Embryonic facial prominence (tissue), 1 donor: ENCODE measurements around the gene KNDC1.
"Not testable (repeated sequence)": the region's sequence is repeated elsewhere in the genome, so short reads cannot be mapped to it uniquely, and the experiment has no call there.

Source experiments
- DNase-seq: peaks from one replicate; pipeline ENCODE4 v3.0.0-alpha.2; 2016; ENCODE audit errors: extremely low spot score

The KNDC1 gene

DNA sequence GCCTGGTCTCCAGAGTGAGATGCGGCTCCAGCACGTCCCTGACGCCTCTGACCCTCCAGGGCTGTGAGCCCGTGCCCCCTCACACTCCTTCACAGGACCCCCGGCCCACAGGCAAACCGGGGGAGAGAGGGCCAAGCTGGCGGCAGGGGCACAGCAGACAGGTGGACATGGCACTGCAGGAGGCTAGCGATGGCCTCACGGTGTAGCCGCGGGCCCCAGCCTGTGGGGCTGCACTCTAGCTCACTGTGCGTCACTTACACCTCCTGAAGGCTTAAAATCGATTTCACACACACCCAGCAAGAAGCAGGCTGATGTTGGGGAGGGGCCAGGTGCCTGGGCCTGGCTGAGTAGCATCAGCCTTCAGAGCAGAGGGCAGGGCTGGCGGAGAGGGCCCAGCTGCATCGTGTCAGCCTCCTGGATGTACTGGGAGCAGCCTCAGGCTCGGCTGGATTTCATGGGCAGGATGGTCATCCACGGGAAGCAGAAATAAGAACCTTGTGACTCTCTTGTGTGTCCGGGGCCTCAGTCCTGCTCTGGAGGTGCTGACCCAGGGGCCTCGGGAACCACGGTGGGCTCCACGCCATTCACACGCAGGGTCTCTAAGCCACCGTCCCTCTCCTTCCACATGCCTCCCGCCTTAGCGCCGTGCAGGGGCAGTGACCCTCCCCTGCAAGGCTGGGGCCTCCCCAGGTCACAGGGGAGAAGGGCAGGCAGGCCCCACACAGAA is 19.4 kb upstream of the KNDC1 start:
- no peak for DNase-seq

DNA sequence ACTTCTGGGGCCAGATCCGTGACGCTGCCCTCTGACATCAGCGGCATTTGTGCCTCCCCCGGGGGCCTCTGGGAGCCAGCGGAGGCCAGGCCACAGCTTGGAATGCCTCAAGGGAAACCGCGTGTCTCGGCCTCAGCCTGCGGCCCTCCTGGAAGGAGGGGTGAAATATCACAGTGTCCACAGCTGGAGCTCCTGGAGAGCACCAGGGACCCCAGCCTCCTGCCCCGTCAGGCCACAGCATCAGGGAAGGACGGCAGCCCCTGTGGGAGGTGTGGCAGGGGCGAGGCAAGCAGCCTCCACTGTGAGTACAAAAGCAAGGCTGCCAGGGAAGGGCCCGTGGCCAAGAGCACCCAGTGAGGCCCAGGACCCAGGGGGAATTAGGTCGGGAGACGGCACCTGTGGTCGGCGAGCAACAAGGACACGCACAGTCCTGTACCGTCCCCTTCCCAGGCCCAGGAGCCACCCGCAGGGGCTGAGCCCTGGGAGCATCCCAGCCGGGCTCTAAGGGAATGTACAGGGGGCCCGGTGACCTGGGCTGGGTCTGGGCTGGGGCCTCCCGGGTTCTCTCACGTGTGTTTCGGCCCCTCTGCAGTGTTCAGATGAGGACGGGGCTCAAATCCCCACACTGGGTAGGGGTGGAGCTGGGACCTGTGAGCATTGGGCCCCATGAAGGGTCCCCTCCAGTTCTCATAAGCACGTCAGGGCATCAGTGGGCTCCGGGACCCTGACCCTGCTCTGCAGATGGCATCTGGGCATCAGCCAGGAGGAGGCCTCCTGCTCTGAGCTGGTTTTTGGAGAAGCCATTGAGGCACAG is 18.7 kb upstream of the KNDC1 start:
- no peak for DNase-seq

DNA sequence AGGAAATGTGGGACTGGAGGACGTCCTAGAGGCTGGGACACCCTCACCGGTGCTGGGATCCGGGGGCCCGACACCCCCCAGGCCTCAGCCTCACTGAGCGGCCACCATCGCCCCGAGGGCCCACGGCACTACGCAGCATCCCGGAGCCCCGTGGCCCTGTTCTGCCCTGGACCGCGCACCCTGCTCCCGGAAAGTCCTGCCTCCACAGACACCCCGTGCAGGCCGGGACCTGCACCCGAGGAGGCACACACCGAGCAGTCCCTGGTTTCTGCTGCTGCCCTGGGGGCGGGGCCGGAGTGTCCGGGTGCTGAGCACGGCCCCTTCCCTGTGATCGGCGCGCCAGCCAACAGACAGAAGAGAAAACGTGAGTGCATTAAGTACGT is 18.1 kb upstream of the KNDC1 start:
- DNase-seq: no peak

DNA sequence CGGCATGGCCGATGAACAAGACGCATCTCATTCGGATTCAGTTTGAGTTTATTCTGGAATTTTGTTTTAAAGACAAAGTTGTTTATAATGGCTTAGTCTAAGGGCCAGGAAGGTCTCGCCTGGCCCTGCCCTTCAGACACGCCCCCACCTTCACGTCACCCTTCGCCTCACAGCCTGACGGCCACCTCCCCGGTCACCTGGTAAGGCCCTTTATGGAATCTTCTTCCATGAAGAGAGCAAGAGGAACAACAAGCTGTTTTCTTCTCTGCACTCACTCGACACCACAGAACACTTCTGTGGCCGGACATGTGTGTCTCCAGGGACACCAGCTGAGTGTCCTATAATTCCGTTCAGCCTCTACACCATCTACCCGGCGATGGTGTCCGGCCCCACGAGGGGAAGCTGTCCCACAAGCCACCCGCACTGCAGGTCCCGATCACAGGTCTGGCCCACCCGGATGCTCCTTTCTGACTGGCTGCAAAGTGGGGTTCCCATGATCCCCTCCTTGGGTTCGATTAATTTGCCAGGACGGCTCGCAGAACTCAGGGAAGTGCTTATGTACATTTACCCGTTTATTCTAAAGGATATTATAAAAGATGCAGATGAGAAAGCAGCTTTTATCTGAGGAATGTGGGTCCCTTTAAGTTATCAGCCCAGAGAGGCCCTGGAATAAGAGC is 17.4 kb upstream of the KNDC1 start:
- DNase-seq: no peak

DNA sequence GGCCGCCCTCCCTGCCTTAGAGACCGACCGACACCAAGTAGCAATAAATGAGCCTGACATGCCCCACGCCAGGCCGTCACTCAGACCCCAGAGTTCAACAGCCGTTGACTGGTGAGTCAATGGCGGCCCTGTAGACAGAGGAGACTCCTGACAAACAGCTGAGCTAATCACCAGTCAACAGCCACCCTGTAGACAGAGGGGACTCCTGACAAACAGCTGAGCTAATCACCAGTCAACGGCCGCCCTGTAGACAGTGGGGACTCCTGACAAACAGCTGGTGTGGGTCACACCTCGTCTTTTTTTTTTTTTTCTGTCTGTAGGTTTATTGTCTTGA is 16.9 kb upstream of the KNDC1 start:
- no peak for DNase-seq

DNA sequence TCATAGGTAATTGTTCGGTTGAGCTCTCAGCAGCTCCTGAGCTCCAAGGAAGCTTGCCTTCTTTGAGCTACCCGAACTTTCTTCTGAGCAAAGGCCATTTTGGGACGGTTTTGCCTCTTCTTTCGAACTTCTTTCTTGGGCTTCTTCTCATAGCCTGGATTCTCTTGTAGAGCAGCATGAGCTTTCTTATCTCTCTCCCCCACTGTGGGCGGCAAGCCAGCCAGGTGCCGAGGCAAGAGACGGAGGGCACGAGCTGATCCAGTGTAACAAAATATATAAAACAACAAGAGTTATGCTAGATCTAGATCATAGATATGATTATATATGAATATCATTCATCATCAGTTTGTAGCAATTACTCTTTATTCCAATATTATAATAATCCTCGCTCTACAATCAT is 16.5 kb upstream of the KNDC1 start:
- no peak for DNase-seq

DNA sequence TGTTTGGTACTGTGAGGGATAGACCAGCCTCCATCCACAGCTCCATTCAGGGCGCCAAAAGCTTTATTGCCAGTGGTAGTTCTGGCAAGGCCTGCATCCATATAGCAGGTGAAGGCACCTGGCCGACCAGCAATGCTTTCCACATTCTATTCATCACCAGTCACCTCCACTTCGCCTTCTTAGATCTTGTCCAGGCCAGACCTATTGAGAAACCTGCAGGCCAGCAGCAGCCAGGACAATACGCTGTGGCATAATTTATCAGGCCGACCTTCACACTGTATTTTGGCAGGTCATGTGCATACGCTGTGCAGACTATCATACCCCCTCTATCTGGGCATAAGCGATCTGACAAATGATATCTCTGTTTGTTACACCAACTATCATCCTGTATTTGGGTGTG is 15.2 kb upstream of the KNDC1 start:
- no peak for DNase-seq

DNA sequence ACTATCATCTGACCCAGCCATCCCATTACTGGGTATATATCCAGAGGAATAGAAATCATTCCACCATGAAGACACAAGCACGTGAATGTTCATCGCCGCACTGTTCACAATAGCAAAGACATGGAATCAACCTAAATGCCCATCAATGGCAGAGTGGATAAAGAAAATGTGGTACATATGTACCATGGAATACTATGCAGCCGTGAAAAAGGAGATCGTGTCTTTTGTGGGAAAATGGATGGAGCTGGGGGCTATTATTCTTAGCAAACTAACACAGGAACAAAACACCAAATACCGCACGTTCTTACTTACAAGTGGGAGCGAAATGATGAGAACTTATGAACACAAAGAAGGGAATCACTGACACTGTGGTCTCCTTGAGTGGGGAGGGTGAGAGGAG is 9.8 kb upstream of the KNDC1 start:
- DNase-seq: no peak

DNA sequence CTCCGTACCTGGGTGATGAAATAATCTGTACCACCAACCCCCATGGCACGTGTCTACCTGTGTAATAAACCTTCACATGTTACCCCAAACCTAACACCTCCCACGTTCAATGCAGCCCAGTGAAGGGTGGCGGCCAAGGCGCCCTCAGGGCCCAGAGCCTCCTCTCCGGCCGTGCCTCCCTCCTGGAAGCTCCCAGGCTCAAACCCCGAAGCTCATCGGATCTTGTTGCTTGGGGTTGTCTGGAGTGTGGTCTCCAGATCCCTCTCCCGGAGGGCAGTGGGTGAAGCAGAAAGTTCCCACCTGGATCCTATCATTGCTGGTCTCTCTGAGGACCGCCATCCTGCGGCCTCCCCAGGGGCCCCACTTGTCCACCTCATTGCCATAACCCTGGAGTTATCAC is 9.4 kb upstream of the KNDC1 start:
- DNase-seq: no peak

DNA sequence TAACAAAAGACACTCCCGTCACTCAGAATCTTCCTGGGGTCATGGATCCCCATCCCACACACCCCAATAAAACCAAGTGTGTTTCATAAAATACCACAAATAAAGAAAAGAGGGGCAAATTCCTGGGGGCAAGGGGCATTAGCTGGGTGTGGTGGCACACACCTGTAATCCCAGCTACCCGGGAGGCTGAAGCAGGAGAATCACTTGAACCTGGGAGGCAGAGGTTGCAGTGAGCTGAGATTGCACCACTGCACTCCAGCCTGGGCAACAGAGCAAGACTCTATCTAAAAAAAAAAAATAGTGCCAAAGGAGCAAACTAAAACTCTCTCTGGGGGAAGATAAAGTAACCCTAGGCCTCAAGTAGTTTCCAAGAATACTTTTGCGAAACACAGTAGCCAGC is 8.9 kb upstream of the KNDC1 start:
- DNase-seq: not testable (repeated sequence)

DNA sequence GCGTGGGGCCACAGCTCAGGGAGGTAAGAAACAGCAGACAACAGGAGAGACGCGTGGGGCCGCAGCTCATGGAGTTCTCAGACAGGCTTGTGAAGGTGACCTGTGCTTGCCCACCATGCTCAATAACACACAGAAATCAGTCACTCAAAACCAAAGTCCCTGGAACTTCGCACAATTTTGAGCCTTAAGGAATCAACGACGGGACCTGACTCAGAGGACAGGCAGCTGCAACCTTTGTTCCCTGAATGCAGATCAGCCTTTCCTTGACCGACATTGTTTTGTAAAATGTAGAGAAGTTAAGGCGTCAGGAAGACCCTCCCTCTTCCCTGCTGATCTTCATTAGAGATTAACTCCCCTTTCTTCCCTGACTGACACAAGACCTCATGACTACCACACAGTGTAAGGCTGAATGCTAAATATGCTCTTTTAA is 8.5 kb upstream of the KNDC1 start:
- DNase-seq: no peak

DNA sequence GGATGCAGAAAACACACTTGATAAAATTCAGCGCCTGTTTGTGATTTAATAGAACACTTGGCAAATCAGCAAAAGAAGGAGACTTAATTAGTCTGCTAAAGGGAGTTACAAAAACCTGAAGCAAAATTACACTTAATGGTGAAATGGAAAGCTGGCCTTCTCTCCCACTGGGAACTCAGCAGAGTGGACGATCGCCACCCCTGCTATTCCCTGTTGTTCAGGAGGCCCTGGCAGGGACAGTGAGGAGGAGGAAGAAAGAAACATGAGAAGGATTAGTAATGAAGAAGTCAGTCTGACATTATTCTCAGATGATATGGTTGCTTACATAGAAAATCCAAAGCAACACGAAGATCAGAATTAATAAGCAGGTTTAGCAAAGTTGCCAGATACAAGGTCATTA is 5.6 kb upstream of the KNDC1 start:
- DNase-seq: no peak

DNA sequence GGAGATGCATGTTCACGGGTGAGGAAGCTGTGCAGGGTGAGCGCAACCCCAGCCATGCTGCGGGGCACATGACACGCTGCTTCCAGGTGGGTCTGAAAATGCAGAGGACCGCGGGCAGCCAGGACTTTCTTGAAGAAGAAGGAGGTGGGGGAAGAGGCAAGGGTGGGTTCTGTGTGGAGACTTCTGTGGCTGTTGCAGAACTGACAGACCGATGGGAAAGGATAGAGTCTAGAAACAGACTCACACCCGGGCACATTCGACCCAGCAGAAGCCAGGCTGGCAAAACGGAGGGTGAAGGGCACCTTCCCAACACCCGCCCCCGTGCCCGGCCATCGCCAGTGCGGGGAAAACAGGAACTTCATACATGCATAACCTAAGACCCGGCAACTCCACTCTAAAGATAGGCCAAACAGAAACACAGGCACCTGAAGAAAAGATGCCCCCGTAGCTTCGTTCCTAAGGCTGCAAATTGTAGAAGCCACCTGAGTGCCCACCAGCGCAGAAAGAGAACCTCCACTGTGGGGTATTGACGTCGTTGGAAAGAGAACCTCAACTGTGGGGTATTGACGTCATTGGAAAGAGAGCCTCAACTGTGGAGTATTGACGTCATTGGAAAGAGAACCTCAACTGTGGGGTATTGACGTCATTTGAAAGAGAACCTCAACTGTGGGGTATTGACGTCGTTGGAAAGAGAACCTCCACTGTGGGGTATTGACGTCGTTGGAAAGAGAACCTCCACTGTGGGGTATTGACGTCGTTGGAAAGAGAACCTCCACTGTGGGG is 4.8 kb upstream of the KNDC1 start:
- no peak for DNase-seq

DNA sequence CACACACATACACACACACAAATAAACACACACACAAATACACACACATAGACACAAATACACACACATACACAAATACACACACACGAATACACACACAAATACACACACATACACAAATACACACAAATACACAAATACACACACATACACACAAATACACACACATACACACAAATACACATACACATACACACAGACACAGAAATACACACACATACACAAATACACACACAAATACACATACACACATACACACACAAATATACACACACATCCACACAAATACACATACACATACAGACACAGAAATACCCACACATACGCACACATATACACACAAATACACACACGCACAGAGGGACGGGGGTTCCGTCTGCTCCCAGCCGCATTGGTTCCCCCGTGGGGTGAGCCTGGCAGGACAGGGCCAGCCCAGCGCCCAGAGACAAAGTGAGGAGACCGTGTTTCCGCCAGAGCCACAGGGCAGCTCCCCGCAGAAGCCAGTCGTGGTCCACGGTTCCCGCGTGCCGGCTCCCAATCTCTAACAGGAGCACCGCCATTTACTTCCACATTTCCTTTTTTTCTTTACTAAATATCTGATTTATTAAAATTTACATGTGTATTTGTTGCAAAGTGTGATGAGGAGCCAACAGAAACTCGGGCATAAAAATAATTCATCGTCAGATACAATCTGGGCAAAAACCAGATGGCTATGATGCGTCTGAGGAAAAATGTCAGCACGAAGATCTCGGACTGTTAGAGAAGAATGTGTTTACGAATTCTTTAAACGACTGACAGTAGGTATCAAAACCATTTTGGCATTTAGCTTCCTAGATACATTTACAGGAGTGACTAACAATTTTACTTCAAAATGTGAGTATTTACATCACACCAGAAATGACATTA is 3.1 kb upstream of the KNDC1 start:
- DNase-seq: no peak

DNA sequence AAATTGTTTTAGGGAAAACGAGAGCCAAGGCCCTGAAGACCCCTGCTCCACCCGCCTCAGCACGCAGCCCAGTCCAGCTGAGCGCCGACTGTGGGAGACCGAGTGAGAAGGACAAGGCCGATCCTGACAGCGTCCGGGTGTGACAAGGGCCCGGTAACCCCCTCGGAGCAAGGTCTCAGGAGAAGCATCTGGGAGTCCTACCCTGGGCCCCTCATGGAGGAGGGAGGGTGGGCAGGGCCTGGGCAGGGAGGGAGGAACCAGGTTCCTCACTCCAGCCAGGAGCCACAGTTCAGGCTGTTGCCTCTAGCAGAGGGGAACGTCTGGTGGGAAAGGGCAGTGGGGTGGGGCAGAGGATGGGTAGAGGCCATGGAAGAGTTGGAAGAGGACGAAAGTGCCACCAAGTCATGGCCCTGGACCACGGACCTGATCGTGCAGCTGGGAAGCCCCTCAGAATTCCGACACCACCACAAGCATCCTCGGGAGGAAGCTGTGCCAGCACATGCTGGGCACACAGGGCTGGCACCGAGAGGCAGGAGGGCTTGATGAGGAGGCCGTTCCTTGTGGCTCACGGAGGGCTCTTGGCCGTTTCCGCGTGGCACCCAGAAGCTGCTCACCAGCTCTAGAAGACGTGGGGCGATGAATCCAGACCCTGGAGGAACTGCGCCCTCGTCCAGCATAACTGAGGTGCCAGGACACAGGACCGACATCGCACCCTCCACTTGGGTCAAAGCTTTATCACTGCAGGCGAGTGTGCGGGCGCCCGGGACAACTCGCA is 2.2 kb upstream of the KNDC1 start:
- no peak for DNase-seq

DNA sequence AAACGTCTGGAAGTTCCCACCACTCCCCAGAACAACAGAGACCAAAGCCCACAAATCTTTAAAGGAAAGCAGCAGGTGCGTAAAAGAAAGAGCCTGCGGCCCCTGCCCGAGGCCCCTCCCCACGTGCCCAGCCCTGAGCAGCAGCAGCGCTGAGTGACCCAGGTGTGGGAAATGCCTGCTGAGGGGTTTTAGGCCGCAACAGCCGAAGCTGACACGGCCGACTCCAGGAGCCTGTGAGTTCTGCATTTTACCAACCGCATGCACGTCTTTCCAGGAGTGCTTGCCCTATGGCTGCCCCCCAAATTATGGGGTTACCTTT is 1.6 kb upstream of the KNDC1 start:
- DNase-seq: no peak

DNA sequence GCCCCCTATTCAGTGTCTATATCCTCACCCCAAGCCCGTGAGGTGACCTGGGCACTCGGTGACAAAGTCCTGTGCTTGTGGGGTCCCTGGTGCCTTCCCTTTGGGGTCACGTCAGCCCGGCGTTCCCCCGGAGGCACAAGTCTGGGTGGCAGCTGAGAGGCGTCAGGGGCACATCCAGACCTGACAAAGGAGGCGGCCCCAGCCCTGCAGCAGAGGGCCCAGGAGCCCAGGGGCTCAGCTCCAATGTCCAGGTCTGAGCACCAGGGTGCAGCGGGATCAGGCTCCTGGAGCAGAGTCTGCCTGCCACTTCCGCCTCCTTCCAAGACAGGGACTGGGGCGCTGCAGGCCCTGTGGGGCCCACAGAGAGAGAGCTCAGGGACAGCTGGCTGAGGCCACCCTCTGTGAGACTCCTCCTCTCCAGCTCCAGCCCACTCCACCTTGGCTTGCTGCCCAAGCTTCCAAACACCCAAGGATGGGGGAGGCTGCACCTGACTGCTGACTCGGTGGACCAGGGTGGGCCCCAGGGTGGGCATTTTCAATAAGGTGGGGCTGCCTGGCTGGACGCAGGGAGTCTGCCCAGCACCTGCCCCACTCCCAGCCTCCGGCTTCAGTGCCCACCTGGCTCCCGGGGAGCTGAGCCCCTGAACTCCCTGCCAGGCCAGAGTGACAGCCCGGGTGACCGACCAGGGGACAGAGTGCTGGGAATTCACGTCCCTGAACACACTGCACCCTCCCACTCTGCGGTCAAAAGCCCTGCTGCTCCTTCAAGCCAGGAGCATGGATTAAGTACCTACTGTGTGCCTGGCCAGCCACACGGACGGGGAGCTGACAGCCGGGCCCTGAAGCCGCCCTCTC is 1.0 kb upstream of the KNDC1 start:
- no peak for DNase-seq

DNA sequence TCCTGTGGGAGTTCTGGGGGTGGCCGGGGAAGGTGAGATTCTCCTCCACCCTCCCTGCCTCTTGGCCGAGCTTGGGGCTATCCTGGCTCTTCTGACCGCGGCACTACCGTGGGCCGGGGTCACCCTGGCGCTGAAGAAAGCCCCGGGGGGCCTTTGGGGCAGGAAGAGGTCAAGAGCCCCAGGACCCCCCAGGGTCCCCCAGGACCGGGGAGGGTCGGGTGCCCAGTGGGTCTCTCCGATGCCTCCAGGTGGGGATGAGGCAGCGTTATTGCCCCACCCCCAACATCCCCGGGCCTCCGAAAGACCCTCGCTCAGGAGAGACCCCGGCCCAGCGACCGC is 439 bp upstream of the KNDC1 start:
- DNase-seq: no peak

DNA sequence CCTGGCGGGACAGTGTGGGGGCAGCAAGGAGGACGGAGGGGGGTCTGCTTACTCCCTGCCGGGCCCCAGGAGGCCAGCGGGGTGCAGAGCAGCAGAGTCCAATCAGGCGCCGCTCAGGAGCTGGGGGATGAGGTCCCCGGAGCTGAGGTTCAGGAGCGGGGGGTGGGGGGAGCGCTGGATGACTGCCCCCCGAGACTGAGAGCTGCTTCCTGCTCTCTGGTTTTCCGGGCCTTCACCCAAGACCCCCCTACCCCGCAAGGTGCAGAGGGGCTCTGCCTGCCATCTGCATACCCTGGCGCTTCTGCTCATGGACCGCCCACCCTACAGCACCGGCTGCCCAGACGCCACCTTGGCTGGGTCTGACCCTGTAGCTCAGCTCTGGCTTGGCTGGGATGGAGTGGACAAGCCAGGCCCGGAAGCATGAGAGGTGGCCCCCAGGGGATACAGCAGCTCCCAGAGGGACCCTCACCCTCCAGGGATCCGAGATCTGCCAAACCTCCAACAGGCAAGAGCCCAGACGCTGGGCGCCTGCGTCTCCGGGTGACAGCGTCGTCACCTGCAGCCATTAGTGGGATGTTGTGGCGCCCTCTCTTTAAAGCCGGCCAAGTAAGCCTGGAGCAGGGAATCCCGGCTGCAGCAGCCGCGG is 930 bp downstream of the KNDC1 start:
- no peak for DNase-seq
